ENCODE data around the gene DYNLL2.

- TF ChIP-seq CTCF (conservative IDR thresholded peaks at IDR 0.05 in 1 of 2, IDR thresholded peaks at IDR 0.05 in 1 of 2; ENCODE audit: extremely low read depth in 1 of 2, insufficient read depth in 1 of 2, low read depth in 1 of 2, low read length in 2 of 2) (no peak), EZH2 (IDR thresholded peaks at IDR 0.05; ENCODE audit: borderline replicate concordance, low read length) (no peak)
Observed at GRCh38 chr17:58117382-58117781, 34.2 kb downstream of the DYNLL2 start.

Data from mammary epithelial cell (primary cell).